Measurements from ENCODE around the gene AMPD1.

AMPD1 gene

GRCh38 chr1:114696810-114697209 lies 1.5 kb upstream of the AMPD1 start:
- DNase-seq = no peak

- no peak for DNase-seq
Observed at GRCh38 chr1:114694540-114695310, 621 bp downstream of the AMPD1 start.

DNA sequence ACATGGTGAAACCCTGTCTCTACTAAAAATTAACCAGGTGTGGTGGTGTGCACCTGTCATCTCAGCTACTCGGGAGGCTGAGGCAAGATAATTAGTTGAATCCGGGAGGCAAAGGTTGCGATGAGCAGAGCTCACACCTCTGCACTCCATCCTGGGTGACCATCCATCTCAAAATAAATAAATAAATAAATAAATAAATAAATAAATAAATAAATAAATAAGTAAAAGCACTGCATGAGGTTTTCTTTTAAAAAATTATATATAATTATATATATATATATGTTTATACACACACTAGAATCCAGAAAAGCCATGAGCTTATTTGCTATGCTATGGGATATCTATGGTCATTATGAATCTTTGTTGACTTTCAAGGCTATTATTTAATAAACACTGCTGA lies 2.4 kb downstream of the AMPD1 start:
- DNase-seq = no peak

DNA sequence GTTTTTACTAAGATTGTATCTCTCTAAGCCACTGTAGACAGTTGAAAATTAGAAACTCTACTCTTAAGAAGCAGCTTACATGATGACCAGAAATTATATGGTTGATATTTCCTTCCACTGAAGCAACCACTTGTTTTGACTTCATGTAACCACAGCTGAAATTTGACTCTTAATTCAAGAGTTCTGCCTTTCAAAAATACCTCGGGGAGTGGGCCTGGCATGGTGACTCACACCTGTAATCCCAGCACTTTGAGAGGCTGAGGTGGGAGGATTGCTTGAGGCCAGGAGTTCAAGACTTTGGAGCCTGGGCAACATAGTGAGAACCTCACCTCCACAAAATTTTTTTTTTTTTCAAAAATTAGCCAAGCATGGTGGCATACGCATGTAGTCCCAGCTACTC lies 4.3 kb downstream of the AMPD1 start:
- DNase-seq = no peak

GRCh38 chr1:114690148-114690547 lies 5.2 kb downstream of the AMPD1 start:
- no peak for DNase-seq

DNA sequence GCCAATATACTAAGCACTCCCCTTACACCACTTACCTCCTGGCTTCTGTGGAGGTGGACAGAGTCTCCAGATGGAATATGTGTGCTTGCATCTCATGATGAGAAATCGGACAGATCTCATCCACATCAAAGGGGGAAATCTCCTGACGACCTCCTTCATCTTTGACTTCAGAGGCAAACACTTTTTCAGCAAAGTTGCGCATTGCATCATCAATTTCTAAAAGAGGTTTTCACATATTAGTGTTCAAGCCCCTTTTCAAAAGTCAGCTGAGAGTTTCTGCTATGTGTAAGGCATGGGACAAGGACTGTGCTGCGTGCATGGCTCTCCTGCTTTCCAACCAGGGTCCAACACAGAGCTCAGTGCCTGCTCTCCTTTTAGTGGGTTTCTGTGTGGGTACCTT lies 6.8 kb downstream of the AMPD1 start:
- no peak for DNase-seq

DNA sequence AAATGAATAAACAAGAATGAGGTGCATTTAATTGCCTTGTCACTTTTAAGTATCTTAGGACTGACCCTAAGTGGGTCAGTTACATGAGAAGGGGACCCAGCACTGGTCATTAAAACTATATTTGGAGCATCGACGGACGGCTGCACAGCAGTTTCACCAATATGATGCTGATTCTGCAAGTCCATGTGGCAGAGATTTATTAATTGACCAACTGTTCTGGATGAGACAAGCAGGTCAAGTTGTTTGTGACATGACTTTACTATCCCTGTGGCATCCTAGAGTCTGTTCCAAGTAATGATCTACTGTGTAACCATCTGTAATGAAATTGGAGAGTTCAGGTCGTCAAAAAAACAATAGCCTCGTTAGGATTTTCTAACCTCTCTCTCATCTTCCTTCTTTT lies 9.5 kb downstream of the AMPD1 start:
- DNase-seq = no peak

DNA sequence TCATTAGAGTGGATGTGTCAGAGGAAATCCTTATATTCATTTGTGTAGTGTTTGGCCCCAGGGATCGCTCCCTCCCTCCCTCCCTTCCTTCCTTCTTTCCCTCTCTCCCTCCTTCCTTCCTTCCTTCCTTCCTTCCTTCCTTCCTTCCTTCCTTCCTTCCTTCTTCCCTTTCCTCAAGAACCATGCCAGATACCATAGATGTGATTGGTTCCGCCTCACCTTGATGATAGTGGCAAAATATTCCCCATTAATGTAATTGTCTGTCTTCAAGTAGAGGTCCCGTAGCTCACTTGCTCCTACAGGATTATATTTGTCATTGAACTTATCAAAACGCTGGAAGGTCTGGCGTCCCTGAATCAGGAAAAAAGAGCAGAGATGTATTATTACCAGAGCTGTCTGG lies 17.7 kb downstream of the AMPD1 start:
- no peak for DNase-seq

DNA sequence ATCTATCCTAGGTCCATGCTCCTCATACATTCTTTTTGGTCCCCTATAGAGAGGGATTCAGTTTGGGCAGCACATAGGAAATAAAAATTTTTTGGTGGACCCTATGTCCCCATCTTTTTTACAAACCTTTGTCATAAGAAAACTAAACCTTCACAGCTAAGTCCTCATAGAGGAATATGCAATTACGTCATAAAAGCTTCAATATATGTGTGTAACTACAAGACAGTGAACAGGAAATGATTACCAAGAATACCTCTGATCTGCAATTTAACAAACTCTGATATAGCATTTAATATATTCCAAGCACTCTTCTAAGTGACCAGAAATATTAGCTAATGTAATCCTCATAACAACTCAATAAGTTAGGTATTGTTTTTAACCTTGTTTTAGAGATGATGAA lies 19.2 kb downstream of the AMPD1 start:
- DNase-seq = no peak

- no peak for DNase-seq
Observed at GRCh38 chr1:114671939-114672275, 23.4 kb downstream of the AMPD1 start.

DNA sequence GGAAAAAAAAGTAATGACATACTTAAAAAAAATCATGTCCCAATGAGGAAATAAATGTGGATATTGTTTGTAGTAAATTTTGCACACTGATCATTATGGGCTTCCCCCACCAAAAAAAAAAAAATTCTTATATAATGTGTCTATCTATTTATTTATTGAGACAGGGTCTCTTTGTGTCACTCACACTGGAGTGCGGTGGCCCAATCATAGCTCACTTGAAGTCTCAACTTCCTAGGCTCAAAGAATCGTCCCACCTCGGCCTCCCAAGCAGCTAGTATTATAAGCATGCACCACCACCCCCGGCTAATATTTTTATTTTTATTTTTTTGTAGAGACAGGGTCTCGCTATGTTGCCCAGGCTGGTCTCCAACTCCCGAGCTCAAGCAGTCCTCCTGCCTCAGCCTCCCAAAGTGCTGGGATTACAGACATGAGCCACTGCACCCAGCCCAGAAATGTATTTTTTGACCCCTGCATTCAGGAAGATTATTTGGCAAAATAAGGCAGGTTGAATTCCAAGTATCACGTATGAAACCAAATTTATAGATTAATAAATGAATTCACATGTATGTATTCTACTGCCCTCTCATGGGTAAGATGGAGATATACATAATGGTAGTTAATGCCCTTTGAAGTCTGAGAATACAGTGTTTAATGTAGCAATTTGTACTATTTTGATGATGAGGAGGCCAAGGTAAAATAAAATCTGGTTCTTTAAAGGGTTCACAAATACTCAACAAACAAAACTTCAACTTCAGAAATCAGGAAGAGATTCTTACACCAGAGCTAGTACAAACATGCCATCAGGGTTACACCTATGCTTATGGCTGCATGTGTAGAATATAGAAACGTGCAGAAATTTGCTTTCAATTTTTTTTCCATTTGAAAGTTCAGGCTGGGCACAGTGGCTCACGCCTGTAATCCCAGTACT lies 24.1 kb downstream of the AMPD1 start:
- no peak for DNase-seq

GRCh38 chr1:114670083-114671010 lies 25.0 kb downstream of the AMPD1 start:
- DNase-seq = peak; percentile 59

DNA sequence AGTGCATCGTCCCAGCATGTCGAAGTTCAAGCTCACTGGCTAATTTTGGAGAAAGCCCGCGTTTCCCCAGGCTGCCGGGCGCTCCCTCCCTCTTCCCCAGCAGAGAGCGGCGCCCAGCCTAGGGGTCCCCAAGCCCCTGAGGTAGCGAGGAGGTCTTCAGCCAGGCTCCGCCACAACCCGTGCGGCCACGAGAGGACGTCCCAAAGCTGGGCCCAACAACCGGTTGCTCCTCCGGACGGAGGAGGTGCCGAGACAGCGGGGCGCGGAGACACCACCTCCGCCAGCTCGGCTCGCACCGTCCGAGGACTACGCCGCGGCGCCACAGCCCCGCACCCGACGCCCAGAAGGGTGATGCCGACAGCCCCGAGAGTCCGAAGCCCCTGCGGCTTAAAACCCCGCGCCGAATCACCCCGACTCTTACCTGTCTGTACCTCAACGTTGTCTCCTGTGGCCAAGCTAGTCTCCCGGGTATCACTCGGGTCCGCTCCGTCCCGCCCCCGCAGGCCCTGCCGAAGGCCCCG lies 25.7 kb downstream of the AMPD1 start, which contains the start of gene DENND2C:
TSS of gene DENND2C (minus strand) at position 488 of the 521 bp plus-strand sequence. CDS start 44,065 bp downstream, outside the sequence.
- DNase-seq = no peak

DNA sequence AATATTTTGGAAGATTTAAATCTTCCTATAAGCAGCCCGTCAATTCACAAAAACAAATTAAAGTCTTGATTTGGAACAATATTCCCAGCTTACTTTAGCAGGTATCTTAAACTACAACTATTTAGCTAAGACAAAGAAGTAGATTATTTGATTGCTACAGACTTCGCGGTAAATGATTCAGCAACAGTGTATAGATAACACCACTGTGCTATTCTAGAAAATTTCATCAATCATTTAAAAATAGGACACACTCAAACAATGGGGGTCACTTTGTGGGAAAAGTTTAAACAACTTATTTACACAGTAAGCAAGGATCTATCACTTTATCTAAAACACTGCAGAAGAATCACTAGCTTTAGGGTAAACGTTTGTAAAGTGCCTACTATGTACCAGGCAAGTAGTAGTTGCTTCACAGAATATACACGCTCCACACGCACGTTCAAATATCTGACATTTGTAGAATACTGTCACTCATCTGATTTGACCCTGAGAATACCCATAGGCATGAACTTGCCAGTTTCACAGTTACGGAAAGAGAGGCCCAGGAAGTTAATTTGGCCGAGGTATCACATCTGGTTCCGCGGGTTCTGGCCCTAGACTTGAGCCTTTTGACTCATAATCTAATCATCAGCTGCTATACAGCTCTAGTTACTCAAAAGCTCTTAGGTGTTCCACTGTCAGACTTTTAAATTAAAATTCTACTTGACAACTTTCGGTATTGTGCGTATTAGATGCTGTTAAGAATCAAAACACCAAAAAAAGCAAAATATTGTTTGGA lies 26.4 kb downstream of the AMPD1 start:
- no peak for DNase-seq

DNA sequence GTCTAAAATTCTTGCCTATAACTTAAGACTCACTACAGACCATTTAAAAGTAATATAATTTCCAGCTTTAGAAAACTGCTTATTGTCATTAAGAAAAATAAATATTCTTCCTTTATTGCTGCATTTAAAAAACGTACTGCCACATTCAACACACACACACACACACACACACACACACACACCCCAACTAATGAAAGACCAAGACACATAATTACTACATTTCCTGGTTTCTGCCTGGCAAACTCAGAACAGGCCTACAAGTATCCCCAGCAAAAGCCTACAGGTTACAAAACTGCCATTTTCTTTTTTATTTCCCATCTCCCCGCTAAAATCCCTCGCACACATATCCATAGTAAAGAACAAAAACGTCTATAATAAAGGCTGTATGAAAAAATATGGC lies 27.0 kb downstream of the AMPD1 start:
- no peak for DNase-seq

DNA sequence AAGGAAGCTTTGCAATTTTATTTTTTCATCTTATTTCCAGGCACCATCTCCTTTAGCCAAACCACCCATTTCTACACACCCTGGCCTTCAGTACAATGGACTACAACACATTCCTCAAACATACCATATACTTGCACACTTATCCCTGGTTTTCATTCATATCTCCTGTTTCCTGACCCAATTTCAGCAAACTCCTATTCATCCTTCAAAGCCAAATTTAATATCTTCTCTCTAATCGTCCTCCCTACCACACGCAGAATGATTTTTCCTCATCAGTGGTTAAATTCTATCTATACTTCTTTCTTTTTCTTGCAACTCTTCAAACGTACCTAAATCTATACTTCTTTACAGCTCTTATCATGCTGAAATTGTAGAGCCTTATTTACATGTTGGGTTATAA lies 28.4 kb downstream of the AMPD1 start:
- no peak for DNase-seq

- DNase-seq = no peak
Observed at GRCh38 chr1:114660238-114660637, 35.1 kb downstream of the AMPD1 start.

DNA sequence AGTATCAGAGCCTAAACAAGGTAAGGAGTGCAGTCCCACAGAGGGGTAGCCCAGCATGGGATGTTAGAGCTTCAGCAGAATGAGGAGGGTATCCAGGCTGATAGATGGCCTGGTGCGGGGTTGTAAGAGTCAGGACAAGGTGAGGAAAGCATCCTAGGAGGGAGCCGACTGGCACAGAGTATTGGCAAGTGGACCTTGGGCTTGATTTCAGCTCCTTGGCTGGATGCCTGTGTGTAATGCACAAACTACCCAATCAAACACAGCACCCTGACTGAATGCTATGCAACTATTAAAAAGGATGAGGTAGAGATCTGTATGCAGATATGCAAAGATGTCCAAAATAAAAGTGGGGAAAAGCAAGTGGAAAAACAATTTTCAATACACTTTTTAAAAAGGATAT lies 43.5 kb downstream of the AMPD1 start:
- no peak for DNase-seq

- no peak for DNase-seq
Observed at GRCh38 chr1:114648503-114648902, 46.8 kb downstream of the AMPD1 start.

GRCh38 chr1:114641377-114641776 lies 54.0 kb downstream of the AMPD1 start:
- no peak for DNase-seq

- DNase-seq = no peak
Observed at GRCh38 chr1:114638910-114639309, 56.4 kb downstream of the AMPD1 start.

DNA sequence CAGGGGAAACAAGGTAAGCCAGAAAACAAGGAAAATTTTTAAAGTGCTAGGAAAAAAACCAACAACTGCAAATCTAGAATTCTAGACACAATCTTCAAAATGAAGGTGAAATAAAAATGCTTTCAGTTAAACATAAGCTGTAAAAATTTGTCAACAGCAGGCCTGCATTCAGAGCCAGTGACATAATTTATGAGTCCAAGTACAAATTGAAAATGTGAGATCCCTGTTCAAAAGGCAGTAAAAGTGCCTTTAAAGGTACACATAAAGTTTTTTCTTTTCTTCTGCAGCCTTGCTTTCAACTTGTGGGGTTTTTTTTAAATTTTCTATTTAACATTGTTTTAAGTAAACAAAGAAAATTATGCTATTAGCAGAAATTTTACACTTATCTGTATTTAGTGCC lies 62.9 kb downstream of the AMPD1 start:
- DNase-seq = no peak
